GM18517 (cell line): Measurements from ENCODE around the gene LLPH.

ENCODE experiments used
- ATAC-seq: cut with Tn5 transposase; IDR thresholded peaks from one replicate; pipeline ENCODE4 v1.9.1; 2021; ENCODE audit warnings: mild to moderate bottlenecking, moderate library complexity; ENCODE audit not compliant: unreplicated experiment

Gene LLPH

GRCh38 chr12:66103016-66103913 lies 27.3 kb downstream of the LLPH start:
- ATAC-seq: no peak

- no peak for ATAC-seq
These were observed 37.8 kb downstream of the LLPH start for GRCh38 chr12:66092559-66093269.

DNA sequence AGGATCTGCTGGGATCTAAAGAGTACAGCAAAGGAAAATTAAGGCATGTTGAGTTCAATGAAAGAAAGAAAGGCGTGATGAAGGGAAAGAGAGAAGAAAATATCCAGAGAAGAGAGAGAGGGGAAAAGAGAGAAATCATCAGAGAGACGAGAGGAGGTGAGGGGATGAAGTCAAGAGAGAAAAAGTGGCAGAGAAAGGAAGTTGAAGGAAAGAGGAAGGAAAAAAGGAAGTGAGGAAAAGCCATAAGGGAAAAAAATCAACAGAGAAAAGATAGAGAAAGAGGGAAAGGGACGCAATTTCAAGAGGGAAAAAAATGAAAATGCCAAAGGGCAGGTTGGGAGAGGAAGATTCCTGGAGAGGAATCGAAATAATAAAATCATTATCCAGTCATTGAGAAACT lies 40.4 kb downstream of the LLPH start:
- ATAC-seq: no peak

- ATAC-seq: peak; percentile 79
These were observed 43.1 kb downstream of the LLPH start for GRCh38 chr12:66087365-66087943.

DNA sequence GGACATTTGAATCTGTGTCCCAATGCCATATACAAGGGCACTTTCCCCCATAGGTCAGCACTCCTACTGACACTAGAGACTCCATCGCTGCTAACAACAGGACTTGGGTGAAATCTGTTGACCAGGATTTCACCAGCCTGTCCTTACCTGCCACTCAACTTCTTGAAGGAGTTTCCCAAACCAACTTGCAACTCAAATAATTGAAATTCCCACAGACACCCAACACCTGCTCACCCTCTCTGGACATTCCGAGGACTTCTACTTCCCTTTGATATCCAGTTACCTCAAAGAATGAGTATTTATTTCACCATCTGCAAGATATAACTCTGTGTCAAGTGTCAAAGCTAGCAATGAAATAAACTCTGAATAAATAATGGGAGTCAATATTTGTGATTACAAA lies 44.6 kb downstream of the LLPH start:
- ATAC-seq: no peak

DNA sequence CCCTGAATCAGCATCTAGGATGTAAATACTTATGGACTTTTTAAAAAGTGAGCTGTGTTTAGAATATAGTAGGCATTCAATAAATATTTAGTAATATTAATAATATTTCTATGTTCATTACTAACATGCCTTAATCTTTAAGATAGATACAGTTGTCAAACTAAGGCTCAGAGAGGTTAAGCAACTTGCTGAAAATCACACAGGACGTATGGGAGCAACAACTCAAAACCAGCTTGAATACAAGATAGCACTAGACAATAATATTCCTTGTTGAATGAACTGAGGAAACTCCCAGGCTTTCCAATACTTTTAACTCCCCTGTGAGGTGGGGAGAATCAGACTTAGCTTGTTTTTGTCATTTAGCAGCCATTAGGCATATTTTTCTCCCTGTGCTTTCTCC lies 45.3 kb downstream of the LLPH start:
- no peak for ATAC-seq

GRCh38 chr12:66083766-66084165 lies 46.8 kb downstream of the LLPH start:
- ATAC-seq: no peak

DNA sequence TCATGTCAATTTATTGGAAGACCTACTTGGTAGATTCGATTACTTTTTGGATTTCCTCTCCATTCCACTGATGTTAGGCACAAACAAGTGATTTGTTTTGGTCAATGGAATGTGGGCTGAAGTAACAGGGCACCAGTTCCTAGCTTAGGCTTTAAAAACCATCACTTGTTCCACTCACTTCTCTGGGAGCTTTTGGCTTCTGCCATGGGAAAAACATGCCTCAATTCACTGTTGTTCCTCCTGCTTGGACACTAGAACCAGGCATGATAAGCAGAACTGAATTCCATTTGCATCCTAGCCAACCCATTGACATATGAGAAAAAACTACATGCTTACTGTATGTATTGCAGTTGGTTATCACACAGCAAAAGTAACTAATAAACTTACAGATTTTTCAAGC lies 47.8 kb downstream of the LLPH start:
- ATAC-seq: no peak

- ATAC-seq: no peak
These were observed 49.8 kb downstream of the LLPH start for GRCh38 chr12:66080791-66081190.

- no peak for ATAC-seq
These were observed 53.0 kb downstream of the LLPH start for GRCh38 chr12:66077542-66077941.

DNA sequence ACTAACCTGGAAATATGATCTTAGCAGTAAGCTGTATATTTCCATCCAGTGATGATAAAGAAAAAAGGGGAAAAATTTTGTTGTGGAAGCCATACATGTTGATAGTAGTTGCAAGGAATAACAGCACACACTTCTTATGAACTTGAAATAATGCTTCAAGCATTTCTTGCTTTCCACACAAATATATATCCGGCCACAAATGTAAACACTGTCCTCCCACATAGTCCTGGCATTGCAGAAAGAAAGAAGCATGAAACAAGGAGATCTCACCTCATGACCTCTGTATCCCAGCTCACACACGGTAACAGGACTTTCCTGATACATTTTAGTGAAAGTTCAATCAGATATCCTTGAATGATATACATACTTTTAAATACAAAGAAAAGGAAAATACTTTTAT lies 56.0 kb downstream of the LLPH start:
- no peak for ATAC-seq

DNA sequence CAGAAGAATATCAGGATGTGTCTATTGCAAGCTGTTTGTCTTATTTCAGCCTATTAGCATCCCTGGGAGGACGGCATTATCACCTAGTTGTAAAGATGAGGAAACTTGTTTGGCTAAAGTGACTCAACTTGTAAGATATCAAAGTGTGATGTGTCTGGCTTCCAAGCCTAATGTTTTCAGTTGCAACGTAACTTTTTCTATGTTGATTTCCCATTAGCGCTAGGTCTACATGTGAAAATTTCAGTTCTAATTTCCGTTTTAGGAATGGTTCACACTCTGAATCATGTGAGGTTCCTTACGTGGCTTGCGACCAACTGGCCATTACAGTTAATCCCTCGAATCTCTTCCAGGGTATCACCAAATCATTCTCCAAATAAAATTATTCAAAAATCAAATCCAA lies 58.0 kb downstream of the LLPH start:
- ATAC-seq: peak; percentile 41

DNA sequence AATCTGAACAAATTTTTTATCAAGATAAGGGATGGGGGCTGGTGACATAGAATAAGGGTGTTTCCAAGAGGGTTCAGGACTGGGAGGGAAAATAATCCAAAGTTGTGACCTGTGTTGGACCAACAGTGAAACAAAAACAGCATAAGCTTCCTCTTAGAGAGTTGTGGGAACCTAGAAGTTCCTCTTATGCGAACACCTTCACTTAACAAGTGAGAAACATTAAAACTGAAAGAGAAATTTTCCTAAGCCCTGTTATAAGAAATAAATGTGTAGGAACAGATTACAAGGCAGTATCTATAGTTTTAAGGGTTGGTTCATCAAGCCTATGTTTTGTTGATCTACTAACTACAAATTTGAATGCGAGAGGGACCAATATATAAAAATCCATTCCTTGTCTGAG lies 58.4 kb downstream of the LLPH start:
- ATAC-seq: peak; percentile 68

- no peak for ATAC-seq
These were observed 59.0 kb downstream of the LLPH start for GRCh38 chr12:66071549-66071948.

DNA sequence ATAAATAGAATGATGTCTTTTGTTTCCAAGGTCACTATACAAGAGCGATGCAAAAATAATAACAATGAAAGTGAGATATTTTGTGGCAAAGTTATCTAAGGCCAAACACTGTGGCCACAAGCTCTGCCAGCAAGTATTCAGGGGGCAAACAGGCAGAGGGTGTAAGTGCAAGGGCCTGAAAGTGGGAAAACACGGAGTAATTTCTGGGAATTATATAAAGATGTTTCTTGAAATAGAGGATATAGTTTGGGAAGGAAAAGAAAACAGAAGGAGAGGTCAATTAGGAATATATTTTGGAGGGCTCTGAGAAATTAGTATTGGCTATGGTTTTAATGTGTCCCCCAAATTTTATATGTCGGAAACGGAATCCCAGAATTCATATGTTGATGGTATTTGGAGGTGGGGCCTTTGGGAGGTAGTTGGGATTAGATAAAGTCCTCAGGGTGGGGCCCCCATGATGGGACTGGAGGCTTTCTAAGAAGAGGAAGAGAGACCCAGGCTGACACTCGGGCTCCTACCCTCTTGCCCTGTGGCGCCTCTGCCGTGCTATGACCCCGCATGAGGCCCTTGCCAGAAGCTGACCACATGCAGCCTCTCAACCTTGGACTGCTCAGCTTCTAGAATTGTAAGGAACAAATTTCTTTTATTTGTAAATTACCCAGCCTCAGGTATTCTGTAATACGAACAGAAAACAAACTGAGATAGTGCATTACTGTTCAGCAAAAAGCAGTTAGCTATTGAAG lies 60.0 kb downstream of the LLPH start:
- ATAC-seq: no peak

GRCh38 chr12:66066929-66067523 lies 63.5 kb downstream of the LLPH start:
- ATAC-seq: no peak
